Measurements from ENCODE around the gene IFNE. TPM values are rescaled to one million over a fixed set of nuclear protein-coding genes. Genes with fewer than 3 reads are reported as not detected.
"Not testable (repeated sequence)": the region's sequence is repeated elsewhere in the genome, so short reads cannot be mapped to it uniquely, and the experiment has no call there.

The IFNE gene
- total RNA-seq, 1 experiment from 2014 or later: 3.5 TPM

DNA sequence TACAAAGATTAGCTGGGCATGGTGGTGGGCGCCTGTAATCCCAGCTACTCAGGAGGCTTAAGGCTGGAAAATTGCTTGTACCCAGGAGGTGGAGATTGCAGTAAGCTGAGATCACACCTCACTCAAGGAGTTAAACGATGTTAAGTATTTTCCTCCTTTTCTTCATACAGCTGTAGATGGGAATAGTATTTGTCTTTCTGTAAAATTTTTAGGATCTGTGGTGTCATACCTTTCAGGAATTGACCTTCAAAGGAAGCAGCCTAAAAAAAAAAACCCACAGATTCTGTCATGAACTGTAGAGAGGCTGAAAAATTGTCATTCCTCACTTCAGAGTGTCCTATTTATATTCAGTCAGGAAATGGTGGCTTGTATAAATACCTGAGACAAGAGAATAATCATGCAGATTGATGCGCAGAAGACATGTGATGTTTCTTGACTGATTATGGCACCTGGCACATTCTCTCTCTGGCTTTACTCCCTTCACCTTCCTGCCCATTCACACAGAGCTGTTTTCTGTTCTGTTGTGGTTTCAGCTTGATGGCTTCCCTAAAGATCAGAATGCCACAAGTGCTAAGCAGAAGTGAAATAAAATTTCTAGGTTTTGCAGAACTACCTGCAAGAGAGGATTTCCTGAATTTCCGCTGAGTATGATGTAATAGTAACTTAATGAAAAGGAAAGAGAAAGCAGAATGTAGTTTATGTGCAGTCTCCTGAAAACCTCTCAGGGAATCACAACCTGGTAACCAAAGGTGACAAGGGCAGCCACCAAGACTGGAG is 38.1 kb downstream of the IFNE start:
- CTCF ChIA-PET: no interaction called here
- no peak overlapping the region for H3K27ac ChIP-seq
- H3F3A ChIP-seq (ENCODE audit: insufficient read depth, low read depth): no peaks in the 10 kb centered on the region
- H3K9me2 ChIP-seq (ENCODE audit: insufficient read depth): no peaks in the 10 kb centered on the region
- H3K4me2 ChIP-seq: no peak overlapping the region
- no peaks in the 10 kb centered on the region for H3K36me3 ChIP-seq (ENCODE audit: low read depth)
- H2AFZ ChIP-seq: no peak overlapping the region
- no peak overlapping the region for H3K4me3 ChIP-seq
- H3K4me1 ChIP-seq (replicated peaks; ENCODE audit: insufficient read depth): no peaks in the 10 kb centered on the region
- no peaks in the 10 kb centered on the region for H3K9me3 ChIP-seq (ENCODE audit: insufficient read depth, low read depth)
- no peaks in the 10 kb centered on the region for H4K20me1 ChIP-seq (ENCODE audit: insufficient read depth)
- POLR2A ChIA-PET (ENCODE audit: unreplicated experiment): interaction anchor here (0.5 kb wide), 1 partner anchor 245 kb away, joined by 6 read pairs; no protein-coding TSS in a partner anchor
- intact Hi-C loops (cut with micrococcal nuclease; ENCODE audit: unreplicated experiment): no loop called here
- TF ChIP-seq CTCF (conservative IDR thresholded peaks at IDR 0.05) (no peak), EZH2 (IDR thresholded peaks at IDR 0.05; ENCODE audit: low read depth) (no peak)
- no peak for DNase-seq
- H3K27me3 ChIP-seq (ENCODE audit: insufficient read depth, low read depth): no peaks in the 10 kb centered on the region
- H3K79me2 ChIP-seq (ENCODE audit: low read depth): no peaks in the 10 kb centered on the region
- no TSS peak for BruUV-seq (replicated peaks)

DNA sequence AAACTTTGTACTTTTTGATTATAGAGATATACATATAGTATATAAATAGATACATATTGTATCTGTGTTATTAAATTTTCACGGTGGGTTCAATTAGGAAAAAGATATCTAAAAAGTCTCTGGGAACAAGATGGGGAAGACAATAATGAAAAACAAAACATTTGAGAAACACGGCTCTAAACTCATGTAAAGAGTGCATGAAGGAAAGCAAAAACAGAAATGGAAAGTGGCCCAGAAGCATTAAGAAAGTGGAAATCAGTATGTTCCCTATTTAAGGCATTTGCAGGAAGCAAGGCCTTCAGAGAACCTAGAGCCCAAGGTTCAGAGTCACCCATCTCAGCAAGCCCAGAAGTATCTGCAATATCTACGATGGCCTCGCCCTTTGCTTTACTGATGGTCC is 42.0 kb downstream of the IFNE start, which contains the start of gene IFNA1:
Gene IFNA1, plus strand, starts transcription at position 301 of the 400 bp plus-strand sequence. Its CDS starts 69 bp downstream, at position 370.
- no peak within 1 kb of the TSS for H3K4me3 ChIP-seq
- H2AFZ ChIP-seq: no peak within 1 kb of the TSS
- H3K4me2 ChIP-seq: no peak within 1 kb of the TSS
- no peaks in the 10 kb centered on the region for H3K4me1 ChIP-seq (replicated peaks; ENCODE audit: insufficient read depth)
- POLR2A ChIA-PET (ENCODE audit: unreplicated experiment): no interaction called here
- H3K27me3 ChIP-seq (ENCODE audit: insufficient read depth, low read depth): no peaks in the 10 kb centered on the region
- no peaks in the 10 kb centered on the region for H3K9me3 ChIP-seq (ENCODE audit: insufficient read depth, low read depth)
- BruUV-seq (replicated peaks): no TSS peak
- H3K9me2 ChIP-seq (ENCODE audit: insufficient read depth): no peaks in the 10 kb centered on the region
- H3K36me3 ChIP-seq (ENCODE audit: low read depth): no peaks in the 10 kb centered on the region
- no peaks in the 10 kb centered on the region for H4K20me1 ChIP-seq (ENCODE audit: insufficient read depth)
- TF ChIP-seq EZH2 (IDR thresholded peaks at IDR 0.05; ENCODE audit: low read depth): no peak
- no peak for TF ChIP-seq CTCF (conservative IDR thresholded peaks at IDR 0.05)
- DNase-seq: no peak
- CTCF ChIA-PET: no interaction called here
- intact Hi-C loops (cut with micrococcal nuclease; ENCODE audit: unreplicated experiment): no loop called here
- H3K27ac ChIP-seq: no peak within 1 kb of the TSS
- no peaks in the 10 kb centered on the region for H3K79me2 ChIP-seq (ENCODE audit: low read depth)
- no peaks in the 10 kb centered on the region for H3F3A ChIP-seq (ENCODE audit: insufficient read depth, low read depth)

DNA sequence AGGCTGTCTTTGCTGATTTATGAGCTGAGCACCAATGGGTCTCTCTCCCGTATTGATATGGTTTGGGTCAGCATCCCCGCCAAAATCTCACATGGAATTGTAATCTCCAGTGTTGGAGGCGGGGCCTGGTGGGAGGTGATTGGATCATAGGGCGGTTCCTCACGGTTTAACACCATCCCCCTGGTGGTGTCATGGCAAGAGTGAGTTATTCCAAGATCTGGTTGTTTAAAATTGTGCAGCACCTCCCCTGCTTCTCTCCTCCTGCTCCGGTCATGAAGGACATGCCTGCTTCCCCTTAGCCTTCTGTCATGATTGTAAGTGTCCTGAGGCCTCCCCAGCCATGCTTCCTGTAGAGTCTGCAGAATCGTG is 47.1 kb downstream of the IFNE start:
- H3K27me3 ChIP-seq (ENCODE audit: insufficient read depth, low read depth); H3K9me3 ChIP-seq (ENCODE audit: insufficient read depth, low read depth); BruUV-seq (replicated peaks); H4K20me1 ChIP-seq (ENCODE audit: insufficient read depth); H3K4me2 ChIP-seq; H3K4me3 ChIP-seq; H2AFZ ChIP-seq; H3F3A ChIP-seq (ENCODE audit: insufficient read depth, low read depth); POLR2A ChIA-PET (ENCODE audit: unreplicated experiment); intact Hi-C loops (cut with micrococcal nuclease; ENCODE audit: unreplicated experiment); H3K79me2 ChIP-seq (ENCODE audit: low read depth); H3K4me1 ChIP-seq (replicated peaks; ENCODE audit: insufficient read depth); H3K27ac ChIP-seq; H3K36me3 ChIP-seq (ENCODE audit: low read depth); DNase-seq; H3K9me2 ChIP-seq (ENCODE audit: insufficient read depth): not testable (repeated sequence)
- CTCF ChIA-PET: interaction anchor here (0.6 to 1.1 kb wide), 4 partner anchors 31 to 354 kb away, joined by 3 to 4 read pairs (median 3); no protein-coding TSS in a partner anchor

Measured in PC-9 (cell line).